ENCODE data around the gene TPCN1. TPM values are rescaled to one million over a fixed set of nuclear protein-coding genes. Genes with fewer than 3 reads are reported as not detected.

The TPCN1 gene
- total RNA-seq, 1 donor from 2014 or later: 2.4 TPM

DNA sequence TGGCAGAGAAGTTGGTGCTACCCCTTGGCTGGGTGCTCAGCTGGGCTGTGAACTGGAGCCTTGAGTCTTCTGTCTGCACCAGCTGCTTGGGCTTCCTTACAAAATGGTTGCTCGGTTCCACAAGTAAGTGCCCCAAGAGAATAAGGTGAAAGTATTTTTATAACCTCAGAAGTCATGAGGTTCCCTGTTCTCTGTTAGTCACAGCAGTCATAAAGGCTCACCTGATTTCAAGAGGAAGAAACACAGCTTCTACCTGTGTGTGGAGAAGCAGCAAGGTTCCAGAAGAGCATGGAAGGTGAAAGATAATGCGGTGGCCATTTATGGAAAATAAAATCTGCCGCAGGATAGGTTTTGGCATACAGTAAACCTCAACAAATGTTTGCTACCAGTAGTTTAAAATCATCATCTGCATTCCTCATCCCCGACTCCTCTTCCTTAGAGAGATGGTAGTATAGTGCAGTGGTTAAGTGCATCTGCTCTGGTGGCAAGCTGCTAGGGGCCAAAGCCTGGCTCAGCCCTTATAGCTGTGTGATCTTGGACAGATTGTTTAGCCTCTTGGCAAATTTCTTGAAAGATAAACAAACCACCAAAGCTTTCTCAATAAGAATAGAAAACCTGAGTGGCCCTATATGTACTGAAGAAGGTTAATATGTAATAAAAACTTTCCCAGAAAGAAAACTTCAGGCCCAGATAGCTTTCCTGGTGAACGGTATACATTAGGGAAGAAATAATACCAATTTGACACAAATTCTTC lies 32.4 kb downstream of the TPCN1 start:
- FAIRE-seq (no peak), DNase-seq (ENCODE audit: low spot score in 2 of 2) (no peak)

DNA sequence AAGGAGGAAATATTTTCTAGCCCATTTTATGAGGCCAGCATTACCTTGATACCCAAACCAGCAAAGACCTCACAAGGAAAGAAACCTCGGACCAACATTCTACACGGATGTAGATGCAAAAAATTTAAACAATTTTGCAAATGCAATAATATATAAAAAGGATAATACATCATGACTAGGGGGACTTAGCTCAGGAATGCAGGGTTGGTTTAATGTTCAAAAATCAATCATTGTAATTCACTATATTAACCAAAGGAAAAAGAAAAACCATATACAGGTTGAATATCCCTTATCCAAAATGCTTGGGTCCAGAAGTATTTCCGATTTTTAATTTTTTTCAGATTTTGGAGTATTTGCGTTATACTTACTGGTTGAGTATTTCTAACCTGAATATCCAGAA lies 33.0 kb downstream of the TPCN1 start:
- DNase-seq (ENCODE audit: low spot score in 2 of 2) (no peak), FAIRE-seq (no peak)

DNA sequence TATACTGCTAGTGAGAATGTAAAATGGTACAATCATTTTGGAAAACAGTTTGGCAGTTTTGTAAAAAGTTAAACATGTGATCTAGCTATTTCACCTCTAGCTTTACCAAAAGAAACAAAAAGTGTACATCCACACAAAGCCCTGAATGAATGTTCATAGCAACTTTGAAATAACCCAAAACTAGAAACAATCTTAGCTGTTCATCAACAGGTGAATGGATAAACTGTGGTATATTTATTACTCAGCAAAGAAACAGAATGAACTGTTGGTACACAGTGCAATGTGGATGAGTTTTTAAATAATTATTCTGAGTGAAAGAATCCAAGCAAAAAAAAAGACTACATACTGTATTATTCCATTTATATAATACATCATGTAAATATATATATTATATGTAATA lies 36.3 kb downstream of the TPCN1 start:
- FAIRE-seq: no peak
- no peak for DNase-seq (ENCODE audit: low spot score in 2 of 2)

DNA sequence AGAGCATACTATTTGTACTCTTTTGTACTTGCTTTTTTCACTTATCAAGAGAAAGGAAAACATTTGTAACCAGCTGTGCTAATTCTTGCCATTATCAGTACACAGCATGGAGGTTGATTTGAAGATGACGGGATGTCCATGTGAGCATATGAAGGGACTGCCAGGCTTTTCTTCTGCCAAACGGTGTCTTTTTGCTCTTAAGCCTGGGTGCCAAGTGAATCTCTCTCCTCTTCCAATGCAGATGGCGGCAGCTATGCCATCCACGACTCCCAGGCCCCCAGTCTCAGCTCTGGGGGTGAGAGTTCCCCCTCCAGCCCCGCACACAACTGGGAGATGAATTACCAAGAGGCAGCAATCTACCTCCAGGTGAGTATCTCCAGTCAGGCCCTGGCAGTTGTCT lies 38.9 kb downstream of the TPCN1 start:
- DNase-seq (ENCODE audit: low spot score in 2 of 2) (no peak), FAIRE-seq (no peak)

DNA sequence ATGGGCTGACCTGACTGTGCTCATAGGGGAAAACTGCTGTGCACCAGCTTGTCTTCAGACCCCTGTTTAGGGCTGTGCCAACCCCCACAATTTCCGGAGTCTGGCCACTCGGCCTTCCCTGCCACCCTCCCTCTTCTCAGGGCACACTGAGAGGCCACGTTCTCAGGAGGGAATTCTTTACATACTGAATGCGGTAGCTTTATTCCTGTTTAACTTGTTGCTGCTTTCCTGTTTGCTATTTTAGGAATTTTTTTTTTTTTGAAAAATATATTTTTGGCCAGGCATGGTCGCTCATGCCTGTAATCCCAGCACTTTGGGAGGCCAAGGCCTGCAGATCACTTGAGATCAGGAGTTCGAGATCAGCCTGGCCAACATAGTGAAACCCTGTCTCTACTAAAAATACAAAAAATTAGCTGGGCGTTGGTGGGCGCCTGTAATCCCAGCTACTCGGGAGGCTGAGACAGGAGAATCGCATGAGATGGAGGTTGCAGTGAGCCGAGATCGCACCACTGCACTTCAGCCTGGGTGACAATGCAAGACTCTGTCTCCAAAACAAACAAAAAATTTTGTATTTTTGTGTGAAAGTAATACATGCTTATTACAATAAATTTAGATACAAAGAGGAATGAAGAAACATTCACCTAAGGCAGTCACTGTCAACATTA lies 39.5 kb downstream of the TPCN1 start:
- DNase-seq (ENCODE audit: low spot score in 2 of 2) (no peak), FAIRE-seq (no peak)

DNA sequence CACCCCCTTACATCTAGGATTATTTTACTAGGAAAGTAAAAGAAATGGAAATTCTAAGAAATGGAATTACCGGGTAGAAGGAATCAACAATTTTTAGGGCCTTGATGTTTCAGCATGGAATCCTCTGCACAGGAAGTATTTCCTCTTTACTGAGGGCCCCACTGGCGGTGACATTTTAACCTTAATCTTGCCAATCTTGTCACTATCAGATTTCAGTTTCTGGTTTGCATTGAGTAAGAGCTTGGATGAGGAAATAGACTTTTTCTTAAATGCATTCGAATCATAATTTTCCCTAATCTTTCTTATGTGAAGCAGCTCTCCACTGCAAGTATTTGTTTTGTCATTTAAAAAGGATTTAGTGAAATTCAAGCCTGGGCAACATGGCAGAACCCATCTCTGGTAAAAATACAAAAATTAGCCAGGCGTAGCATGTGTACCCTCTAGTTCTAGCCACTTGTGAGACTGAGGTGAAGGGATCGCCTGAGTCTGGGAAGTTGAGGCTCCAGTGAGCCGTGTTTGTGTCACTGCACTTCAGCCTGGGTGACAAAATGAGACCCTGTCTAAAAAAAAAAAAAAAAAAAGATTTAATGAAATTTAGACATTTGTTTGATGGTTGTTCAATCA lies 40.7 kb downstream of the TPCN1 start:
- DNase-seq (ENCODE audit: low spot score in 2 of 2): no peak
- no peak for FAIRE-seq

DNA sequence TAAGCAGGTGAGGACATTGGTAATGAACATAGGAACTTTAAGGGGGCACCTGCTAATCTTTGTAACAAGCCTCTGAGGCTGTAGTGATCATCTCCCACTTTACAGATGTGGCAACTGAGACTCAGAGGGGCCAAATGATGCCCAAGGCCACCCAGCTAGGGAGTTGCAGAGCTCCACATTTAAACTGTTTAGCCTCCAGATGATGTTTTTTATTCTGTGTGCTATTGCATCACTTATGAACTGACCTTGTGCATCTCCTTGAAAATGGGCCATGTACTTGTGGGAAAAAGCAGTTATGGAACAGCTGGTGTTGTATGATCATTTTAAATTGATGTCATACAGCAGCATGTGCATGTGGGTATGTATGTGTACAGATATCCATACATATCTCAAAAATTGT lies 41.4 kb downstream of the TPCN1 start:
- DNase-seq (ENCODE audit: low spot score in 2 of 2) (no peak), FAIRE-seq (no peak)

DNA sequence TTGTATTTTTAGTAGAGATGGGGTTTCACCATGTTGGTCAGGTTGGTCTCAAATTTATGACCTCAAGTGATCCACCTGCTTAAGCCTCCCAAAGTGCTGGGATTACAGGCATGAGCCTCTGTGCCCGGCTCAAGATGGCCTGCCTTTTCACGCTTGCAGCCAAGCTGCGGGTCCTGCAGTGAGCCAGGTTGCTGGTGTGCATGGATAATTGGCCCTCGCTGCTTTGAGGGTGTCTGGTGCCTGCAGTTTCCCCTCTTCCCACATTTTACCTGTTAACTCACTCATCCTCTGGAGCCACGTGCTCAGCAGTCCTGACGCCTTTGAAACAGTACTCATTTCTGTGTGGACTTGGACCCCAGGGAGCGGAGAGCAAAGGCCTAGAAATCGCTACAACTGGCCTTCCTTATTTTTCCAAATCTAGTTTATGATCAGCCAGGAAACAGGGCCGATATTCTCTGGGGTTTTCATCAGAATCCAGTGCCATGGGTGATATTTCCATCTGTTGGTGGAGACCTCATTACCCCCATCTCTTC lies 42.2 kb downstream of the TPCN1 start:
- no peak for DNase-seq (ENCODE audit: low spot score in 2 of 2)

DNA sequence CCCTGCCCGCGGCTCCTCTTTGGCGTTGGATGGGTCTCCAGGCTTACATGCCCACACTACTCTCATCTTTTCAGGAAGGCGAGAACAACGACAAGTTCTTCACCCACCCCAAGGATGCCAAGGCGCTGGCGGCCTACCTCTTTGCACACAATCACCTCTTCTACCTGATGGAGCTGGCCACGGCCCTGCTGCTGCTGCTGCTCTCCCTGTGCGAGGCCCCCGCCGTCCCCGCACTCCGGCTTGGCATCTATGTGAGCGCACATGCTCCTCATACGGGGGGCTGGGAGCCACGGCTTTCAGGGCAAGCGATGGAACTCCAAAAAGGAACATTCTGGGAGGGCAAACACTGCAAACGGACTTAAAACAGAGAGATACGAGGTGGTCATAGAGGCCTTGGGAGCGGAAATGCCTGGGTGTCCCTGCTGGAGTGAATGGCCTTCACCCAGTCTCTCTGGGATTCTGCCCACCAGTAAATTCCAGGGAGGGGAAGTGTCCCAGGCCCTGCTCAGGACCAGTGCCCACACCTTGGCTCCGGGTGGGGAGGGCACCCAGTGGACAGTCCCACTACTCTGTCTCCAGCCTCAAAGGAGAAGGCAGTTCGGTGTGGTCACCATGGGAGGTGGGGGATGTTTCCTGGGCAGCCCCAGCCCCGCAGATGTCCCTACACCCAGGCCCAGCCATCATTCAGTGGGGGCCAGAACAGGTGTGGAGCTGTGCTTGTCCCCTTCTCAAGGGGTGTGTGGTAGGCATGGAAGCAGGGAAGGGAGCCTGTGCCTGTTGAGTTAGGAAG lies 45.0 kb downstream of the TPCN1 start:
- DNase-seq (ENCODE audit: low spot score in 2 of 2) (no peak), FAIRE-seq (no peak)

More for the DNA sequence above, 42.2 kb downstream of the TPCN1 start:
- no peak for FAIRE-seq

DNA sequence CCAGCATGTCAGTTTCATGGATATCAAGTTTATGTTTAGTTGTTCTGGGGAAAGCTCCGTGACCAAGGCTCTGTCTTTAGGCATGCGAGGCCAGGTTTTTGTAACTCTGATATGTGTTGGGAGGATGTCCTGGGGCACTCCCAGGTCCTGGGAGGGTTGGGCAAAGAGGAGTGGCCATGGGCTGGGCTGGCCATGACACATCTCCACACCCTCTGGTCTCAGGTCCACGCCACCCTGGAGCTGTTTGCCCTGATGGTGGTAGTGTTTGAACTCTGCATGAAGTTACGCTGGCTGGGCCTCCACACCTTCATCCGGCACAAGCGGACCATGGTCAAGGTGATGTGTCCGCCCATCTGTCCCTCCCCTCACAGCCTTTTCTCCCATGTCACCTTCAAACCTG lies 46.4 kb downstream of the TPCN1 start:
- FAIRE-seq: no peak
- DNase-seq (ENCODE audit: low spot score in 2 of 2): no peak

DNA sequence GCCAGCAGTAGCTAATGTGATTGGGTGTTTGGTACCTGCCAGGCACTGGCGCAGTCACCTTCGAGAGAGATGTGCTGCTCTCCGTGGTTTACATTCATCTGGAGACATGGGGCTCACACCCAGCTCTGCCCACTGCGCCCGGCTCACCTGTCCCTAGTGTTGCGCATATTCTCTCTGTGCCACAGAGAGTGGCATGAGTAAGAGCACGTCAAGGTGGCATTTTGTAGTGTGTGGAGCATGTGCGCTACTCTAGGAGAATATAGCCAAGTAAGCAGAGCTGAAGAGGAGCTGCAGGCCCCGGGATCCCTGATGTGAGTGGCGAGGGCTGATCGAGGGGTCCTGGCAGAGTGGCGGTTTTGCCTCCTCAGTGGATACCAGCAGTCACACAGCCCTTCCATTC lies 46.9 kb downstream of the TPCN1 start:
- DNase-seq (ENCODE audit: low spot score in 2 of 2) (no peak), FAIRE-seq (no peak)

DNA sequence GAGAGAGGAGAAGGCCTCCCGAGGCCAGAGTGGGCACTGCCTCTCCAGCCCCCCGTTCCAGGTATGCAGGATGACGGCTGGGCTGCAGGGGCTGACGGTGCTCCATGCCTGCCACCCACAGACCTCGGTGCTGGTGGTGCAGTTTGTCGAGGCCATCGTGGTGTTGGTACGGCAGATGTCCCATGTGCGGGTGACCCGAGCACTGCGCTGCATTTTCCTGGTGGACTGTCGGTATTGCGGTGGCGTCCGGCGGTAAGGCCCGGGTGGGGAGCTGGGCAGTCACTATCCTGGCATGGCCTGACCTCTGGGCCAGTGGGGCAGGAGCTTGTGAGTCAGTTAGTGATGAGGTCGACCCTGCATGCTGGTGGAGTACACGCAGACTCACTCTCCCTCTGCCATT lies 47.4 kb downstream of the TPCN1 start:
- DNase-seq (ENCODE audit: low spot score in 2 of 2) (no peak), FAIRE-seq (no peak)

DNA sequence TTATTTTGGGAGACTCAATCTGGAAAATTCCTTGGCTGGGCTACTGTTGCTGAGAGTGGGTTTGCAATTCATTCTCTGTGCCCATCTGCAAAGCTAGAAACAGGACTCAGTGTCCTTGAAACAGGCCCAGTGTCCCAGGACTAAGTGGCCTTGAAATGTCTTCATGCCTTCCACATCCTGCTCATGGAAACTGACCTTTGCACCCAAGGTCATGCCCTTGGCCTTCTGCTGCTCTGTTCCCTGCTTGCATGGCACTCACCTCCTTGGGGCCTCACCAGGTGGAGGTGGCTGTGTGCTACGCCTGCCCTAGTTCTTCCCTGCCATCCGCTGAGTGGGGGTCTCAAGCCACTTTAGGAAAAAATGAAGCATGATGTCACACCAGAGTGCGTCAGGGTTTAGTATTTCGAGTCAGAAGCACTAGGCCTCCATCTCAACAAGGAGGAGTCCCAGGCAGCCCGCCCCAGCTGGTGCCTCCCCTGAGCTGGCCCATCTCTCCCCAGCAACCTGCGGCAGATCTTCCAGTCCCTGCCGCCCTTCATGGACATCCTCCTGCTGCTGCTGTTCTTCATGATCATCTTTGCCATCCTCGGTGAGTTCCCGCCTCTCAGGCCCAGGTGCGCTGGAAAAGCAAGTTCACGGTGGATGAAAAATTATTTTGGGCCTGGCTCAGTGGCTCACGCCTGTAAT lies 48.1 kb downstream of the TPCN1 start:
- no peak for DNase-seq (ENCODE audit: low spot score in 2 of 2)
- no peak for FAIRE-seq

DNA sequence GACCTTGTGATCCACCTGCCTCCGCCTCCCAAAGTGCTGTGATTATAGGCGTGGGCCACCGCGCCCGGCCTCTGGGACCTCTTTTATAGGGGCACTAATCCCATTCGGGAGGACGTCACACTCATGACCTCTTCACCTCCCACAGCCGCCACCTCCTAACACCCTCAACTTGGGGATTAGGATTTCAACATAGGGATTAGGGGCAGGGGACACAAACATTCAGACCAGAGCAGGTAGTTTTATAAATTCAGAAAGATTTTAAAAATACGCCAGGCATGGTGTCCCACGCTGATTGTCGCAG lies 49.4 kb downstream of the TPCN1 start:
- FAIRE-seq (no peak), DNase-seq (ENCODE audit: low spot score in 2 of 2) (no peak)

DNA sequence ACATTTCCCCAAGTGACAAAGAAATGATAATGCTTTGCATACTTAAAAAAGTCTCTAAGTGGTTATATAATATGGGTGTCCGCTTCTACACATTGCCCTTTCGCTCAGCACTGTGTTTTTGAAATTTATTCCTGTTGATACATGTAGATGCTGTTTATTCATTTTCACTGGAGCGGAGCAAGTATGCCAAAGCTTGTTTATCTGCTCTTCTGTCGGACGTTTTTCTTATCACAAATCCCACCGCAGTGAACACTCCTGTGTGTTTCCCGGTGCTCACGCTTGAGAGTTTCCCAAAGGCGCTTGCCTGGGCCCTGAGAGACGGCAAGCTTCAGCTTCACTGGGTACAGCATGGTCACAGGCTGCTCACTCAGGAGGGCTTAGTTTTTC lies 50.2 kb downstream of the TPCN1 start:
- FAIRE-seq (no peak), DNase-seq (ENCODE audit: low spot score in 2 of 2) (no peak)

DNA sequence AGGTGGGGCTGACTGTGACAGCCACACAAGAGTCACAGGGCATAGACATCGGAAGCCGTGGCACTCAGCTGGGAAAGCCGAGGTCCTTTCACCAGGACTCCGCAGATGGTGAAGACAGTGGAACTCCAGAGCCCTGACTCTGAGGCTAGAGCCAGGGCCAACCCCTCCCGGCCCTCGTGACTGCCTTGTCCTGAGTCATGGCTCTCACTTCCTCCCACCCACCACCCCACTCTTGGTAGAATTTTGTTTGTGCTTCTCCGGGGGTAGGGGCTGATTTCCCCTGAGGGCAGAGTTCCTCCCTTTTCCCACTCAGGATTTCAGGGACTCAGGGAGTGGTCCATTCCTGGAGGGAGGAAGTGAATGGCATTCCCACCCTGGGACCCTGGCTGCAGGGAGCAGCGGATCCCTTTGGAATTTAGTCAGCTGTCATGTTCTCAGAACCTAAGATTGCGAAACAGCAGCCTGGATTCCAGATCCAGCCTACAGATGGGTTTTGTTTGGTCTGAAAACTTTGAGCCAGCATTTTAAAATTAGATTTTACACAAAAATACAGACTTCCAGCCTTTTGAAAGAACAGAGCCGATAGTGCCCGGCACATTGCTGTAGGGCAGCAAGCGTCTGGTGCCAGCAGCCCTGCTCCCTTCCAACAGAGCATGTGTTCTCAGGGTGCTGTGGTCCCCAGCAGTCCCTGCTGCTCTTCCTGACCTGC lies 50.7 kb downstream of the TPCN1 start:
- DNase-seq (ENCODE audit: low spot score in 2 of 2): peak in 1 of 2 donors; percentile 79
- no peak for FAIRE-seq

DNA sequence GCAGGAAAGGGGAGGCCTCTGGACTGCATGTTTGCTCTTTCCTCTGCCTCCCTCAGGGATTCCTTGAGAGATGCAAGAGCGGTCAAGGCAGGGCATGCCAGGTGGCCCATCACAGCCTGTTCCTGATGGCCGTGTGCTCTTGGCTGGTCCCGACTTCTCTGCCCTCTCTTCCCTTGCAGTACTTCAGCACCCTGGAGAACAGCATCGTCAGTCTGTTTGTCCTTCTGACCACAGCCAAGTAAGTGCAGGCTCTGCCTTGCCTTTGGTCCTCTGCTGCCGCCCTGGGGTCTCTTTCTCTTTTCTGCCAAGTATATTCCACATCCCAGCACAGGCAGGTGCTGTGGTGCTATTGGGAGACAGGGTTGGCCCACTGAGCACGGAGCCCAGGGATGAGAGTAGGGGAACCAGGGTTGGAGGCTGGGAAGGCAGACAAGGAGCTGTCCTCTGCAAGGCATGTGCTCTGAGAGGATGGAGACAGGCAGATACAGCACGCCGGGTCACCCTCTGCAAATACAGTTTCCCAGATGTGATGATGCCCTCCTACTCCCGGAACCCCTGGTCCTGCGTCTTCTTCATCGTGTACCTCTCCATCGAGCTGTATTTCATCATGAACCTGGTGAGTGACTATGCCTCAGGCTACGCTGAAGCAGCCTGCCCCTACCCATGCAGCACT lies 51.9 kb downstream of the TPCN1 start:
- DNase-seq (ENCODE audit: low spot score in 2 of 2): no peak
- FAIRE-seq: no peak

DNA sequence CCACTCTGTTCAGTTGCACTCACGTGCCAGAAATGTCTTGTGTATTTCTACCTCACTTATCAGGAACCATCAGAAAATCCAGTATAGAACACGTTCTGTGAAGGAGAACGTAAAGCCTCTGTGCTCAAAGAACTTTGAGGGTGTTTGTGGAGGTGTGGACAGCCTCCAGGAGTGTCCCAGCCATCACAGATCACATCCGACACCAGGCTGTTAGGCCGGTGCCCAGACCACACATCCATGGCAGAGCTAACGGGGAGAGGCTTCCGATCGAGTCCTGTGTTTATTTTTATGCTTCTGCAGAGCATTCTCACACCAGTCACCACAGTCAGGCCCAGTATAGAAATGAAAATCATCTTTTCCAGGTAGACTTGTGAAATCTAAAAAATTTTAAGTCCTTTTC lies 53.6 kb downstream of the TPCN1 start:
- DNase-seq (ENCODE audit: low spot score in 2 of 2) (no peak), FAIRE-seq (no peak)

DNA sequence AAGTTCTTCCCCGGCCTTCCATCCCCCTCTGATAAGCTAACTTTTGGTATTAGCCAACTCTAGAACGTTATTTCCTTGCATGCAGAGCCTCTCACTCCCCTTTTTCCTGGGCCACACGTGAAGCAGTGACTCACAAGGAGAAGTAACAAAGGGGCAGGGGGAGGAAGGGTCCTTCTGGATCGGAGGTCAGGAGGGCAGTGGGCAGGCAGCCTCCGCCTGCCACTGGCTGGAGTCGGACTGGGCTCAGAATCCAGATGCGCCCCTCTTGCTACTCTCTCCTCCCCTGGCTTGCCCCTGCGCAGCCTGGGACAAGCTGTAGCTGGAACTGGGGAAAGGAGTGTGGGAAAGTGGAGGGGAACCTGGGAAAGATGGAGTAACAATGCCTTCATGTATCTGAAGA lies 55.0 kb downstream of the TPCN1 start:
- no peak for FAIRE-seq

More for the DNA sequence above, 55.0 kb downstream of the TPCN1 start:
- DNase-seq (ENCODE audit: low spot score in 2 of 2): no peak
